Stimulated activated CD4-positive, alpha-beta T cell treated with anti-CD3 and anti-CD28 coated beads, Interleukin-15, amount 100 ng/mL, for 24 hours (primary cell): Measurements from ENCODE around the gene IL1A.
"Not testable (repeated sequence)": the region's sequence is repeated elsewhere in the genome, so short reads cannot be mapped to it uniquely, and the experiment has no call there.

Experiments
- DNase-seq: peaks from one replicate; pipeline ENCODE4 v3.0.0-alpha.2; 2020

Gene IL1A

GRCh38 chr2:112784199-112785189, at the start of gene IL1A:
Gene IL1A (minus strand): TSS chr2:112784493. CDS start chr2:112783770, 723 bp downstream.
- DNase-seq, result no peak

GRCh38 chr2:112833976-112834375, 49.7 kb upstream of the IL1A start:
- DNase-seq, result no peak

DNA sequence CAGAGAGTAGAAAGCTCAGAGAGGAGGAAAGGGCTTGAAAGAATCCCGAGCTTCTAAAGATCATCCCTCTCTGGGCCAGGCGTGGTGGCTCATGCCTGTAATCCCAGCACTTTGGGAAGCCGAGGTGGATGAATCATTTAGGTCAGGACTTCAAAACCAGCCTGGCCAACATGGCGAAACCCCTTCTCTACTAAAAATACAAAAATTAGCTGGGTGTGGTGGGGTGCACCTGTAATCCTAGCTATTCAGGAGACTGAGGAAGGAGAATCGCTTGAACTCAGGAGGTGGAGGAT, 49.3 kb upstream of the IL1A start:
- not testable (repeated sequence) for DNase-seq

- no peak for DNase-seq
Measured at GRCh38 chr2:112832841-112833638, 48.7 kb upstream of the IL1A start.

GRCh38 chr2:112831946-112832840, 47.9 kb upstream of the IL1A start:
- no peak for DNase-seq

DNA sequence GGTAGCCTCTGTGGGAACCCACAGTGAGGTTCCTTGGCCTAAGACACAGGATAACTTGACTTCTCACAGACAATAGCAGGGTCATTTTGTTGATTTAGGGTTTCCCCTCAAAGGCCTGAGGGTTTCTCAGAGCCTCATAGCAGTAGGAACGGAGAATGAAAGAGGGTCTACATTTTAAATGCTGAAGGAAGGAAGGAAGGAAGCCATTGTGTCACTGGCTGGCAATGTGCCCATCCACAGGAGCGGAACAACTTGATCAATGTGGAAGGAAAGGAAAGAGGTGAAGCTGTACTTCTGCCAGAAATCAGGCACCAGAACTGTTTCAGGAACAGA, 47.2 kb upstream of the IL1A start:
- no peak for DNase-seq

GRCh38 chr2:112830682-112831512, 46.6 kb upstream of the IL1A start:
- DNase-seq, result no peak

- DNase-seq, result no peak
Measured at GRCh38 chr2:112829961-112830681, 45.8 kb upstream of the IL1A start.

DNA sequence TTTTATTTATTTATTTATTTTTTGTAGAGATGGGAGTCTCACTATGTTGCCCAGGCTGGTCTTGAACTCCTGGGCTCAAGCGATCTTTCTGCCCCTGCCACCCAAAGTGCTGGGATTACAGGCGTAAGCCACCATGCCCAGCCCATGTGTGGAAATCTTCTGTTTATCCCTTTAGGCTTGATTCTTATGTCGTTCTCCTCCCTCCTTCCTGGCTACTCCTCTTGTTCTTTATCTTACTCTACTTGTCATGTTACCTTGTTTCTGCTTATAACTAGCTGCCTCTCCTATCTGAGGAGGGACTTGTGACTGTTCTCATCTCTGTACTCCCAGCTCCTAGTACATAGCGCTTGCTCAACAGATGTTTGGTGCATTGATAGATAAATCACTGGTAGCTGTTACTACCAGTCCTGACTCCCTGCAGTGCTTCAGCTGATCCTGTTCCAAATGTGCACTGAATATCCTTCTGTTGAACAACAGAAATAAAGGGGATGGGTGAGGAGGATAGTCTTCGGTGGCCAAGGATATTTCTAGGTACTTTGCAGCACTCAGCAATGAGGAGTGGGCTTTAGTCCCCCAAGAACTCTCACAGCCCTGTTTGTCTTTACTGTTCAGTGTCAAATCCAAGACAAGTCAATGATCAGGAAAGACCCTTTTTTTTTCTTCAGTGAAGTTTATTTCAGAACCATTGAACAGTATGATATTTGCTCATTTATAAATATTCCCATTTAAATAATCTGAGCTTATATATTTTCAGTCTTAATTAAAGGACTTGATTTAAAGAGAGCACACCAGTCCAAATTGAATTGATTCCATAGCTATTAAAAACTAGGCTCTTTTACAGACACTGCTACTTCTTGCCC, 45.0 kb upstream of the IL1A start:
- DNase-seq, result no peak

- DNase-seq, result no peak
Measured at GRCh38 chr2:112828251-112828691, 44.0 kb upstream of the IL1A start.

GRCh38 chr2:112827604-112828185, 43.4 kb upstream of the IL1A start:
- DNase-seq, result no peak

- DNase-seq, result no peak
Measured at GRCh38 chr2:112827009-112827408, 42.7 kb upstream of the IL1A start.

- DNase-seq, result no peak
Measured at GRCh38 chr2:112825706-112826105, 41.4 kb upstream of the IL1A start.

GRCh38 chr2:112824694-112825085, 40.4 kb upstream of the IL1A start:
- no peak for DNase-seq

GRCh38 chr2:112821682-112822081, 37.4 kb upstream of the IL1A start:
- peak; percentile 39 for DNase-seq

GRCh38 chr2:112821142-112821541, 36.8 kb upstream of the IL1A start:
- DNase-seq, result peak; percentile 70

GRCh38 chr2:112820343-112820742, 36.0 kb upstream of the IL1A start:
- DNase-seq, result no peak

DNA sequence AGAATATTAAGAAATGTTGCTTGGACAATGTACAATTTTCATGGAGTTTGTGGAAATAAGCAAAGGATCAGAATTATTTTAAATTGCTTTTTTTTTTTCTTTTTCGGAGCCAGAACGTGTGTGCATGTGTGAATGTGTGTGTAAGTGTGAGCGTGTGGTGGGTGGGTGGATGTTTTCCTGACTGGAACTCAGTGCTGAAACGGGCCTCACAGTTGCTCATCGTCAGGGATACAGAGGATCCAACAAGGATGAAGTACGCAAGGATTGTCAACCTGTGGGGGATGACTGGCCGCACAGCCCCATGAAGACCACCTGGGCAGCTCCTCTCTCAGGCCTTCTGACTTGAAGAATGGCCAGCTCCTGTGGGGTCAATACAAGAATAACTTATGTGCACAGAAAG, 34.8 kb upstream of the IL1A start:
- DNase-seq, result no peak

GRCh38 chr2:112818094-112818902, 34.0 kb upstream of the IL1A start:
- no peak for DNase-seq
